GM12878 (cell line): ENCODE results near the gene GLB1L. TPM values are rescaled to one million over a fixed set of nuclear protein-coding genes. Genes with fewer than 3 reads are reported as not detected.

Experiments used
- ATAC-seq: fragments of 200-7000 bp; cut with Tn5 transposase; 3 replicates; pipeline ENCODE4 v1.9.1; 2020; ENCODE audit warnings: mild to moderate bottlenecking, moderate library complexity
- BruUV-seq: library from RNA; stranded (reverse); fragments of 400-500 nt; replicated peaks from 2 replicates; lab custom pipeline; 2021; lab: Mats Ljungman, UMichigan
- CTCF ChIA-PET: fragments of 300-600 bp; sonication (Branson Sonifier 250); formaldehyde crosslinking; extraction: SDS; loops from one replicate; lab custom pipeline; 2021; ENCODE audit warnings: inconsistent platforms; lab: Yijun Ruan, JAX
- POLR2A ChIA-PET: fragments of 350-600 bp; formaldehyde crosslinking; extraction: SDS; loops from one replicate; lab custom pipeline; 2021; ENCODE audit warnings: inconsistent platforms; lab: Charles Lee
- RAD21 ChIA-PET: fragments of 300-600 bp; sonication (Branson Sonifier 250); formaldehyde crosslinking; loops from one replicate; lab custom pipeline; 2023; ENCODE audit warnings: antibody characterized with exemption; ENCODE audit not compliant: unreplicated experiment; lab: Charles Lee
- SMC1A ChIA-PET: fragments of 300-600 bp; sonication (Branson Sonifier 250); formaldehyde crosslinking; loops from one replicate; lab custom pipeline; 2023; ENCODE audit not compliant: unreplicated experiment, uncharacterized antibody; lab: Charles Lee
- DNase-seq: peaks from one replicate; pipeline ENCODE4 v3.0.0-alpha.2; 2011; ENCODE audit warnings: low read depth, low spot score
- FAIRE-seq: peaks from 3 replicates; lab custom pipeline; 2011; peaks lifted over from hg19 to GRCh38; lab: Jason Lieb, UNC
- H2AFZ ChIP-seq: 2 replicates; pipeline ENCODE4 v1.6.0; 2011; ENCODE audit warnings: low read depth, low read length, control low read depth; ENCODE audit not compliant: control insufficient read depth
- H3K27ac ChIP-seq: 2 replicates; pipeline ENCODE4 v1.5.1; 2011; ENCODE audit warnings: control low read depth; ENCODE audit not compliant: control insufficient read depth, insufficient read depth
- H3K27me3 ChIP-seq, 2 experiments: replicated peaks in 1 of 2; 2 replicates each; pipeline versions ENCODE4 v1.6.0 to v1.6.1; 2011; ENCODE audit warnings: low read length in 1 of 2; ENCODE audit not compliant: control insufficient read depth in 2 of 2, insufficient read depth in 2 of 2
- H3K36me3 ChIP-seq, 2 experiments: 2 replicates each; pipeline ENCODE4 v1.5.1; 2011; ENCODE audit warnings: low read length in 1 of 2; ENCODE audit not compliant: control insufficient read depth in 2 of 2, insufficient read depth in 2 of 2
- H3K4me1 ChIP-seq: 2 replicates; pipeline ENCODE4 v1.6.1; 2011; ENCODE audit warnings: mild to moderate bottlenecking, low read length, moderate library complexity, mixed read lengths; ENCODE audit not compliant: control insufficient read depth, insufficient read depth
- H3K4me2 ChIP-seq: 2 replicates; pipeline ENCODE4 v1.6.0; 2011; ENCODE audit warnings: control low read depth; ENCODE audit not compliant: control insufficient read depth, insufficient read depth
- H3K4me3 ChIP-seq: fragments of 200-600 bp; sonication (generic); 2 replicates; pipeline ENCODE4 v1.5.1; 2016
- H3K79me2 ChIP-seq: 2 replicates; pipeline ENCODE4 v1.6.0; 2011; ENCODE audit warnings: low read length; ENCODE audit not compliant: control insufficient read depth, insufficient read depth
- H3K9ac ChIP-seq: 2 replicates; pipeline ENCODE4 v1.8.0; 2011; ENCODE audit warnings: low read length, control low read depth, mixed read lengths; ENCODE audit not compliant: control insufficient read depth, insufficient read depth
- H3K9me3 ChIP-seq: replicated peaks from 3 replicates; pipeline ENCODE4 v1.5.1; 2011; ENCODE audit warnings: mild to moderate bottlenecking, low read length; ENCODE audit not compliant: control insufficient read depth, insufficient read depth
- H4K20me1 ChIP-seq: 2 replicates; pipeline ENCODE4 v1.6.0; 2011; ENCODE audit not compliant: control insufficient read depth, insufficient read depth
- ASH2L ChIP-seq: fragments of 300-600, 200-600 bp; sonication (generic); IDR thresholded peaks from 2 replicates; pipeline ENCODE4 v1.6.1; 2017; ENCODE audit warnings: low read depth, mild to moderate bottlenecking, borderline replicate concordance
- E4F1 ChIP-seq: fragments of 450-650 bp; IDR thresholded peaks from 2 replicates; pipeline ENCODE4 v1.6.1; 2018; ENCODE audit warnings: borderline replicate concordance, mild to moderate bottlenecking; ENCODE audit not compliant: partially characterized antibody
- ESRRA ChIP-seq: IDR thresholded peaks from 2 replicates; pipeline ENCODE4 v1.6.1; 2012; ENCODE audit warnings: mild to moderate bottlenecking, low read length, improper control_type of control experiment
- HDGF ChIP-seq: fragments of 450-650 bp; IDR thresholded peaks from 2 replicates; pipeline ENCODE4 v1.6.1; 2016; ENCODE audit warnings: antibody characterized with exemption
- KDM1A ChIP-seq: fragments of 200-600 bp; sonication (generic); IDR thresholded peaks from 2 replicates; pipeline ENCODE4 v1.6.1; 2016; ENCODE audit warnings: borderline replicate concordance
- MYB ChIP-seq: fragments of 150-350 bp; IDR thresholded peaks from 2 replicates; pipeline ENCODE4 v1.6.1; 2014; ENCODE audit warnings: mild to moderate bottlenecking, low read depth, low read length, borderline replicate concordance
- NR2C1 ChIP-seq: fragments of 450-650 bp; IDR thresholded peaks from 2 replicates; pipeline ENCODE4 v1.6.1; 2017; ENCODE audit warnings: antibody characterized with exemption, mild to moderate bottlenecking, moderate library complexity
- RB1 ChIP-seq: fragments of 450-650 bp; formaldehyde crosslinking; IDR thresholded peaks from 2 replicates; pipeline ENCODE4 v1.6.1; 2017; ENCODE audit warnings: mild to moderate bottlenecking, borderline replicate concordance
- RUNX3 ChIP-seq: IDR thresholded peaks from 2 replicates; pipeline ENCODE4 v1.6.1; 2012; ENCODE audit warnings: low read length, inconsistent platforms
- TAF1 ChIP-seq: IDR thresholded peaks from 2 replicates; pipeline ENCODE4 v1.6.1; 2011; ENCODE audit warnings: mild to moderate bottlenecking, low read depth, low read length, borderline replicate concordance
- ZNF217 ChIP-seq: fragments of 450-650 bp; IDR thresholded peaks from 2 replicates; pipeline ENCODE4 v1.6.1; 2017; ENCODE audit warnings: antibody characterized with exemption, mild to moderate bottlenecking
- WGBS: methylation state at CpG from one replicate; pipeline ENCODE4 v1.1.6; 2016; ENCODE audit warnings: low lambda C conversion rate; ENCODE audit not compliant: insufficient replicate concordance, insufficient coverage; ENCODE audit errors: missing lambda C conversion rate; 5-methylcytosine and 5-hydroxymethylcytosine counted together
- in situ Hi-C: fragments of 300-500 bp; cut with MboI; formaldehyde crosslinking; loops from 9 replicates; pipeline ENCODE4 v1.14.3; 2018; ENCODE audit warnings: mixed read lengths
- intact Hi-C: fragments of 100-400 bp; cut with micrococcal nuclease; formaldehyde crosslinking; loops from one replicate; pipeline ENCODE4 v1.14.2; 2022; ENCODE audit not compliant: unreplicated experiment
- polyA plus RNA-seq, 11 experiments: library from polyadenylated mRNA; depleted of rRNA in 4 of 11; unstranded in 6 of 11; stranded (reverse) in 5 of 11; fragments of >200 nt; fragmentation: Nextera tagmentation in 4 of 11; fragmentation: Illumina TruSeq in 1 of 11; extraction: Ambion mirVana in 4 of 11; extraction: Trizol in 1 of 11; gene quantifications; 1 replicate in 1 of 11; 2 replicates in 10 of 11; pipeline versions ENCODE4 v1.2.1 to v1.2.3, GENCODE V29; 2011 to 2016; ENCODE audit warnings: inconsistent platforms in 2 of 11, missing spikeins in 2 of 11, low read depth in 1 of 11
- total RNA-seq, 4 experiments: library from RNA; depleted of rRNA in 3 of 4; stranded (reverse); fragments of >200 nt in 3 of 4; fragmentation: Illumina TruSeq in 1 of 4; extraction: Trizol in 1 of 4; gene quantifications; 2 replicates each; pipeline versions ENCODE4 v1.2.1 to v1.2.3, GENCODE V29; 2013 to 2021

The GLB1L gene
- total and polyA plus RNA-seq, 10 of the 15 experiments (the other 5 are each of a cell fraction or from before 2014, with no cell fraction given), result 0.29 to 4.6 (median 2.7) TPM

DNA sequence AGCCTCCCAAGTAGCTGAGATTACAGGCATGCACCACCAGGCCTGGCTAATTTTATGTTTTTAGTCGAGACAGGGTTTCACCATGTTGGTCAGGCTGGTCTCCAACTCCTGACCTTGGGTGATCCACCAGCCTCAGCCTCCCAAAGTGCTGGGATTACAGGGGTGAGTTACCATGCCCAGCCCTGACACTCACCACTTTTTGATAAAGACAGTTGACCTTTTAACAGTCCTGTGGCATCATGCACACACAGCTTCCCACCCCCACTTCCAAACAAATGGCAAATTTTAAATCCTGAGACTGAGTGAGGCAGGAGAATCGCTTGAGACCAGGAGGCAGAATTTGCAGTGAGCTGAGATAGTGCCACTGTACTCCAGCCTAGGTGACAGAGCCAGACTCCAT is 27.8 kb upstream of the GLB1L start (continued):
- no peak for TF ChIP-seq E4F1
- TF ChIP-seq ZNF217, result no peak
- no peak for TF ChIP-seq ASH2L
- TF ChIP-seq RUNX3, result no peak

DNA sequence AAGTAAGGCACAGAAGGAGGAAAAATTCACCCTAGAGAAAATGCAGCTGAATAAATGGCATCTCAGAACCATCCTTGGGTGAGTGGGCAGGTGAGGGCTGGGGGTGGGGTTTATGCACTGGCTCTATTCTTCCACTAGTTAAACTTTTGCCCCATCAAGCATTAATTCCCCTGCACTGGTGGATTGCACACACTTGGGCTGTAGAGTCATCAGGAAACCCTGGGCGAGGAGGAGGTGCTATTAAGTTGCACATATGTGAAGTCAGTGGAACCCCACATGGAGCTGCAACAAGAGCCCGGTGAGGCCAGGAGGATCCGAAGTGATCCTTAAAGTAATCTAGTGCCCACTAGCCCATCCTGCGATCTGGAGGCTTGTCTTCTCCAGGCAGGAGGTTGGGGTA is 27.1 kb upstream of the GLB1L start:
- no peak for DNase-seq
- peaks cover under 1% of the 10 kb centered on the region; the same call in 1 of the 2 replicates for H3K4me1 ChIP-seq
- POLR2A ChIA-PET, result interaction anchor here (0.6 kb wide), 1 partner anchor 19 kb away, joined by 7 read pairs; the partner anchor contains the start of gene TUBA4A
- BruUV-seq, result no TSS peak
- ATAC-seq, result no peak
- no peak for TF ChIP-seq HDGF
- no peak for TF ChIP-seq KDM1A
- TF ChIP-seq ESRRA, result no peak
- no peak for TF ChIP-seq TAF1
- TF ChIP-seq NR2C1, result no peak
- TF ChIP-seq MYB, result no peak
- TF ChIP-seq RB1, result no peak
- TF ChIP-seq, all 136 proteins: peak for 0
- no peak overlapping the region for H3K4me3 ChIP-seq
- H2AFZ ChIP-seq, result no peak overlapping the region
- no peak for FAIRE-seq
- no peaks in the 10 kb centered on the region for H3K27me3 ChIP-seq
- no peak overlapping the region for H3K9ac ChIP-seq
- in situ Hi-C loops, result no loop called here
- no peak overlapping the region for H3K4me2 ChIP-seq
- no peaks in the 10 kb centered on the region for H4K20me1 ChIP-seq
- WGBS, result 70% methylated on average over 4 of the region's 4 CpGs
- H3K79me2 ChIP-seq, result no peaks in the 10 kb centered on the region
- H3K36me3 ChIP-seq, result no peaks in the 10 kb centered on the region
- H3K27ac ChIP-seq, result no peak overlapping the region
- RAD21 ChIA-PET, result no interaction called here
- intact Hi-C loops, result no loop called here
- SMC1A ChIA-PET, result no interaction called here
- H3K9me3 ChIP-seq, result no peaks in the 10 kb centered on the region
- CTCF ChIA-PET, result interaction anchor here (13.5 kb wide), 1 partner anchor 21 kb away, joined by 257 read pairs; no protein-coding TSS in a partner anchor
